Spinal cord (tissue), 10 donors: Measurements from ENCODE around the gene GPR107. TPM values are rescaled to one million over a fixed set of nuclear protein-coding genes. Genes with fewer than 3 reads are reported as not detected.
A peak's percentile ranks its signal among the peaks of the same experiment; 100 is the strongest.

Experiments
- DNase-seq, 6 donors: peaks; one replicate each; pipeline versions ENCODE4 v3.0.0 to v3.0.0-alpha.2; 2013 to 2015; ENCODE audit warnings: low spot score in 6 of 6, low read depth in 4 of 6
- H3K27ac ChIP-seq: one replicate; pipeline ENCODE4 v1.5.1; 2013; ENCODE audit warnings: low read depth, low read length, control low read depth
- H3K27me3 ChIP-seq: one replicate; pipeline ENCODE4 v1.6.1; 2013; ENCODE audit warnings: low read length; ENCODE audit not compliant: control insufficient read depth, insufficient read depth
- H3K36me3 ChIP-seq: one replicate; pipeline ENCODE4 v1.6.1; 2013; ENCODE audit warnings: low read length; ENCODE audit not compliant: control insufficient read depth, insufficient read depth
- H3K4me1 ChIP-seq: one replicate; pipeline ENCODE4 v1.6.1; 2013; ENCODE audit warnings: low read length; ENCODE audit not compliant: control insufficient read depth, insufficient read depth
- H3K4me3 ChIP-seq: one replicate; pipeline ENCODE4 v1.5.1; 2013; ENCODE audit warnings: low read depth, low read length, control low read depth
- H3K9me3 ChIP-seq: one replicate; pipeline ENCODE4 v1.6.1; 2013; ENCODE audit warnings: low read length; ENCODE audit not compliant: control insufficient read depth, insufficient read depth
- WGBS: methylation state at CpG from one replicate; pipeline ENCODE4 v1.1.5; 2013; ENCODE audit warnings: missing lambda C conversion rate; ENCODE audit not compliant: insufficient coverage; 5-methylcytosine and 5-hydroxymethylcytosine counted together
- polyA plus RNA-seq, 2 donors: library from polyadenylated mRNA; unstranded; fragments of 120-200 nt; gene quantifications; one replicate each; pipeline ENCODE4 v1.2.1, GENCODE V29; 2013; ENCODE audit not compliant: insufficient read length in 2 of 2
- total RNA-seq, 2 donors: library from RNA; depleted of rRNA in 1 of 2; stranded (reverse); fragments of 120-200 nt in 1 of 2; fragments of >200 nt in 1 of 2; gene quantifications; one replicate each; pipeline versions ENCODE4 v1.2.3 to v1.2.4, GENCODE V29; 2013 to 2014
- donor health status: healthy.

GPR107 gene
- total and polyA plus RNA-seq, 4 donors = 24.8 to 46.6 (median 44.2) TPM

GRCh38 chr9:130138791-130139190 is 85.1 kb downstream of the GPR107 start:
- peaks cover 41% of the 10 kb centered on the region for H3K4me1 ChIP-seq
- H3K4me3 ChIP-seq = no peak overlapping the region
- peak in 3 of 6 donors; percentile 51 to 85 (median 78) for DNase-seq
- peaks cover 16% of the 10 kb centered on the region for H3K36me3 ChIP-seq
- H3K9me3 ChIP-seq = no peaks in the 10 kb centered on the region
- WGBS = 36% methylated on average over 5 of the region's 6 CpGs
- peak overlapping the region; percentile 67 for H3K27ac ChIP-seq
- H3K27me3 ChIP-seq = no peaks in the 10 kb centered on the region

GRCh38 chr9:130139251-130139650 is 85.5 kb downstream of the GPR107 start:
- Histone ChIP-seq H3K36me3 (peaks cover 14% of the 10 kb centered on the region), H3K9me3 (no peaks in the 10 kb centered on the region), H3K27ac (peak overlapping the region; percentile 67), H3K4me3 (no peak overlapping the region), H3K27me3 (no peaks in the 10 kb centered on the region), H3K4me1 (peaks cover 46% of the 10 kb centered on the region)
- 63% methylated on average over 10 of the region's 10 CpGs for WGBS
- DNase-seq = peak in 1 of 6 donors; percentile 47

- Histone ChIP-seq H3K27ac (no peak overlapping the region), H3K4me3 (no peak overlapping the region), H3K9me3 (no peaks in the 10 kb centered on the region), H3K36me3 (peaks cover 4% of the 10 kb centered on the region), H3K27me3 (no peaks in the 10 kb centered on the region), H3K4me1 (peaks cover 51% of the 10 kb centered on the region)
- no peak for DNase-seq
- 95% methylated on average over 9 of the region's 10 CpGs for WGBS
Measured at GRCh38 chr9:130140706-130141105, 87.0 kb downstream of the GPR107 start.

GRCh38 chr9:130142056-130142455 is 88.3 kb downstream of the GPR107 start:
- Histone ChIP-seq H3K9me3 (no peaks in the 10 kb centered on the region), H3K4me3 (no peak overlapping the region), H3K27me3 (no peaks in the 10 kb centered on the region), H3K27ac (no peak overlapping the region), H3K36me3 (peaks cover 2% of the 10 kb centered on the region), H3K4me1 (peaks cover 50% of the 10 kb centered on the region)
- no peak for DNase-seq
- WGBS = 68% methylated on average over 12 of the region's 12 CpGs

- Histone ChIP-seq H3K4me3 (no peak overlapping the region), H3K36me3 (no peaks in the 10 kb centered on the region), H3K4me1 (peaks cover 45% of the 10 kb centered on the region), H3K9me3 (no peaks in the 10 kb centered on the region), H3K27ac (no peak overlapping the region), H3K27me3 (no peaks in the 10 kb centered on the region)
- WGBS = 49% methylated on average over 5 of the region's 6 CpGs
- DNase-seq = peak in 1 of 6 donors; percentile 62
Measured at GRCh38 chr9:130142641-130143040, 88.9 kb downstream of the GPR107 start.

- WGBS = 69% methylated on average over 16 of the region's 24 CpGs
- Histone ChIP-seq H3K9me3 (no peaks in the 10 kb centered on the region), H3K27me3 (no peaks in the 10 kb centered on the region), H3K36me3 (no peaks in the 10 kb centered on the region), H3K27ac (no peak overlapping the region), H3K4me1 (peaks cover 40% of the 10 kb centered on the region), H3K4me3 (no peak overlapping the region)
- DNase-seq = peak in 1 of 6 donors; percentile 47
Measured at GRCh38 chr9:130143279-130143893, 89.7 kb downstream of the GPR107 start.

GRCh38 chr9:130143958-130144366 is 90.3 kb downstream of the GPR107 start:
- H3K36me3 ChIP-seq = no peaks in the 10 kb centered on the region
- H3K27ac ChIP-seq = no peak overlapping the region
- H3K27me3 ChIP-seq = no peaks in the 10 kb centered on the region
- WGBS = 29% methylated on average over 13 of the region's 14 CpGs
- no peak for DNase-seq
- no peaks in the 10 kb centered on the region for H3K9me3 ChIP-seq
- peaks cover 34% of the 10 kb centered on the region for H3K4me1 ChIP-seq
- no peak overlapping the region for H3K4me3 ChIP-seq

- Histone ChIP-seq H3K27me3 (no peaks in the 10 kb centered on the region), H3K4me3 (no peak overlapping the region), H3K36me3 (no peaks in the 10 kb centered on the region), H3K4me1 (peaks cover 27% of the 10 kb centered on the region), H3K9me3 (no peaks in the 10 kb centered on the region), H3K27ac (no peak overlapping the region)
- DNase-seq = no peak
- 84% methylated on average over 3 of the region's 5 CpGs for WGBS
Measured at GRCh38 chr9:130144703-130145102, 91.0 kb downstream of the GPR107 start.

- no CpG with 5 or more reads among the region's 1 CpG for WGBS
- DNase-seq = no peak
- Histone ChIP-seq H3K27me3 (no peaks in the 10 kb centered on the region), H3K36me3 (no peaks in the 10 kb centered on the region), H3K4me3 (no peak overlapping the region), H3K9me3 (no peaks in the 10 kb centered on the region), H3K4me1 (peaks cover 27% of the 10 kb centered on the region), H3K27ac (no peak overlapping the region)
Measured at GRCh38 chr9:130145658-130146057, 92.0 kb downstream of the GPR107 start.

GRCh38 chr9:130147198-130147597 is 93.5 kb downstream of the GPR107 start:
- no CpG with 5 or more reads among the region's 5 CpGs for WGBS

More at GRCh38 chr9:130147198-130147597, 93.5 kb downstream of the GPR107 start:
- no peaks in the 10 kb centered on the region for H3K36me3 ChIP-seq
- no peak overlapping the region for H3K27ac ChIP-seq
- peak in 1 of 6 donors; percentile 36 for DNase-seq
- no peaks in the 10 kb centered on the region for H3K27me3 ChIP-seq
- H3K9me3 ChIP-seq = no peaks in the 10 kb centered on the region
- no peak overlapping the region for H3K4me3 ChIP-seq
- peaks cover 23% of the 10 kb centered on the region for H3K4me1 ChIP-seq
